Mesodermal cell (in vitro differentiated cells): Measurements from ENCODE around the gene PGBD1.

ENCODE experiments used
- H3K27ac ChIP-seq: 2 replicates; pipeline ENCODE4 v1.7.0; 2013; ENCODE audit warnings: mild to moderate bottlenecking, low read depth, low read length, moderate library complexity; ENCODE audit not compliant: severe bottlenecking
- H3K36me3 ChIP-seq: 2 replicates; pipeline ENCODE4 v1.7.1; 2013; ENCODE audit warnings: mild to moderate bottlenecking, low read length, moderate library complexity; ENCODE audit not compliant: control insufficient read depth, insufficient read depth
- H3K4me1 ChIP-seq: one replicate; pipeline ENCODE4 v1.7.1; 2013; ENCODE audit warnings: mild to moderate bottlenecking, low read length; ENCODE audit not compliant: insufficient read depth, control insufficient read depth, poor library complexity, severe bottlenecking
- H3K4me3 ChIP-seq: 2 replicates; pipeline ENCODE4 v1.7.0; 2013; ENCODE audit warnings: low read length, control low read depth, mild to moderate bottlenecking; ENCODE audit not compliant: insufficient read depth, poor library complexity, severe bottlenecking; ENCODE audit errors: extremely low read depth
- H3K9me3 ChIP-seq: 2 replicates; pipeline ENCODE4 v1.7.1; 2013; ENCODE audit warnings: mild to moderate bottlenecking, low read length, moderate library complexity; ENCODE audit not compliant: control insufficient read depth
- WGBS, 2 experiments: methylation state at CpG; one replicate each; pipeline ENCODE4 v1.1.5; 2013; ENCODE audit warnings: missing lambda C conversion rate in 2 of 2; ENCODE audit not compliant: insufficient coverage in 2 of 2; 5-methylcytosine and 5-hydroxymethylcytosine counted together

PGBD1 gene

GRCh38 chr6:28252009-28252975 is 29.1 kb upstream of the PGBD1 start, which contains the start of gene ZKSCAN4:
Gene ZKSCAN4, minus strand, starts transcription at chr6:28252269. Its CDS starts 289 bp downstream, at chr6:28251980.
- WGBS, 2 experiments, result 13 to 16% methylated on average over 6 to 9 of the region's 14 CpGs
- H3K36me3 ChIP-seq, result peaks cover 10% of the 10 kb centered on the region
- H3K27ac ChIP-seq, result no peak within 1 kb of the TSS
- peak within 1 kb of the TSS; percentile 91 for H3K4me3 ChIP-seq
- no peaks in the 10 kb centered on the region for H3K9me3 ChIP-seq
- H3K4me1 ChIP-seq, result peaks cover 6% of the 10 kb centered on the region

GRCh38 chr6:28254121-28254519 is 27.3 kb upstream of the PGBD1 start:
- Histone ChIP-seq H3K27ac (no peak overlapping the region), H3K4me1 (peaks cover 6% of the 10 kb centered on the region), H3K9me3 (no peaks in the 10 kb centered on the region), H3K4me3 (no peak overlapping the region), H3K36me3 (no peaks in the 10 kb centered on the region)
- WGBS, 2 experiments, result 57 to 82% methylated on average over 1 of the region's 1 CpG

- WGBS, 2 experiments, result no CpG with 5 or more reads among the region's 1 CpG
- no peaks in the 10 kb centered on the region for H3K9me3 ChIP-seq
Measured at GRCh38 chr6:28257042-28257441, 24.3 kb upstream of the PGBD1 start.

GRCh38 chr6:28258877-28259777 is 22.2 kb upstream of the PGBD1 start, which contains the start of gene NKAPL:
Gene NKAPL, plus strand, starts transcription at chr6:28259297. Its CDS starts 75 bp downstream, at chr6:28259372.
- WGBS, 2 experiments, result 92 to 94% methylated on average over 49 to 58 of the region's 58 CpGs
- Histone ChIP-seq H3K27ac (no peak within 1 kb of the TSS), H3K9me3 (no peaks in the 10 kb centered on the region), H3K36me3 (no peaks in the 10 kb centered on the region), H3K4me3 (no peak within 1 kb of the TSS), H3K4me1 (no peaks in the 10 kb centered on the region)

More at GRCh38 chr6:28257042-28257441, 24.3 kb upstream of the PGBD1 start:
- no peaks in the 10 kb centered on the region for H3K36me3 ChIP-seq
- H3K27ac ChIP-seq, result no peak overlapping the region
- no peaks in the 10 kb centered on the region for H3K4me1 ChIP-seq
- H3K4me3 ChIP-seq, result no peak overlapping the region

GRCh38 chr6:28263922-28264321 is 17.4 kb upstream of the PGBD1 start:
- no peaks in the 10 kb centered on the region for H3K9me3 ChIP-seq
- H3K4me3 ChIP-seq, result no peak overlapping the region
- H3K4me1 ChIP-seq, result peaks cover 8% of the 10 kb centered on the region
- no CpG with 5 or more reads among the region's 2 CpGs for WGBS, 2 experiments
- H3K36me3 ChIP-seq, result no peaks in the 10 kb centered on the region
- H3K27ac ChIP-seq, result no peak overlapping the region

- H3K27ac ChIP-seq, result no peak overlapping the region
- H3K36me3 ChIP-seq, result no peaks in the 10 kb centered on the region
- 60% methylated on average over 1 of the region's 4 CpGs for WGBS, 2 experiments
- H3K4me1 ChIP-seq, result peaks cover 8% of the 10 kb centered on the region
- no peaks in the 10 kb centered on the region for H3K9me3 ChIP-seq
- no peak overlapping the region for H3K4me3 ChIP-seq
Measured at GRCh38 chr6:28264834-28265401, 16.5 kb upstream of the PGBD1 start.

- Histone ChIP-seq H3K36me3 (peaks cover 6% of the 10 kb centered on the region), H3K9me3 (no peaks in the 10 kb centered on the region), H3K4me3 (peak overlapping the region; percentile 71), H3K27ac (peak overlapping the region; percentile 86), H3K4me1 (peaks cover 8% of the 10 kb centered on the region)
- 60% methylated on average over 2 of the region's 5 CpGs; no CpG with 5 or more reads in 1 of the 2 experiments for WGBS, 2 experiments
Measured at GRCh38 chr6:28266563-28266961, 14.8 kb upstream of the PGBD1 start.

- H3K4me3 ChIP-seq, result peak within 1 kb of the TSS; percentile 71
- peaks cover 12% of the 10 kb centered on the region for H3K36me3 ChIP-seq
- WGBS, 2 experiments, result 0 to 2% methylated on average over 21 to 22 of the region's 32 CpGs
- peaks cover 8% of the 10 kb centered on the region for H3K4me1 ChIP-seq
- H3K27ac ChIP-seq, result peak within 1 kb of the TSS; percentile 86
- H3K9me3 ChIP-seq, result no peaks in the 10 kb centered on the region
Measured at GRCh38 chr6:28266962-28267694, 14.2 kb upstream of the PGBD1 start, which contains the start of gene ZSCAN26. Gene ZSCAN26, plus strand, starts transcription at chr6:28267143. Its CDS starts 4,777 bp downstream, at chr6:28271920.

- peak overlapping the region; percentile 71 for H3K4me3 ChIP-seq
- no peaks in the 10 kb centered on the region for H3K9me3 ChIP-seq
- H3K4me1 ChIP-seq, result peaks cover 8% of the 10 kb centered on the region
- WGBS, 2 experiments, result 18 to 36% methylated on average over 1 of the region's 1 CpG
- peaks cover 17% of the 10 kb centered on the region for H3K36me3 ChIP-seq
- H3K27ac ChIP-seq, result peak overlapping the region; percentile 86
Measured at GRCh38 chr6:28267695-28268059, 13.7 kb upstream of the PGBD1 start.

- H3K4me3 ChIP-seq, result no peak overlapping the region
- H3K36me3 ChIP-seq, result peaks cover 32% of the 10 kb centered on the region
- peaks cover 8% of the 10 kb centered on the region for H3K4me1 ChIP-seq
- H3K27ac ChIP-seq, result peak overlapping the region; percentile 62
- H3K9me3 ChIP-seq, result no peaks in the 10 kb centered on the region
Measured at GRCh38 chr6:28269492-28269891, 11.9 kb upstream of the PGBD1 start.
